DMS153 treated with DMSO at 0.1 percent for 48 hours (cell line): ENCODE results near the gene AGBL3.

Source experiments
- DNase-seq: peaks from one replicate; lab custom pipeline; 2025; ENCODE audit not compliant: unreplicated experiment; lab: John Stamatoyannopoulos, UW

Gene AGBL3

GRCh38 chr7:135147341-135147898 lies 161.1 kb downstream of the AGBL3 start:
- no peak for DNase-seq

DNA sequence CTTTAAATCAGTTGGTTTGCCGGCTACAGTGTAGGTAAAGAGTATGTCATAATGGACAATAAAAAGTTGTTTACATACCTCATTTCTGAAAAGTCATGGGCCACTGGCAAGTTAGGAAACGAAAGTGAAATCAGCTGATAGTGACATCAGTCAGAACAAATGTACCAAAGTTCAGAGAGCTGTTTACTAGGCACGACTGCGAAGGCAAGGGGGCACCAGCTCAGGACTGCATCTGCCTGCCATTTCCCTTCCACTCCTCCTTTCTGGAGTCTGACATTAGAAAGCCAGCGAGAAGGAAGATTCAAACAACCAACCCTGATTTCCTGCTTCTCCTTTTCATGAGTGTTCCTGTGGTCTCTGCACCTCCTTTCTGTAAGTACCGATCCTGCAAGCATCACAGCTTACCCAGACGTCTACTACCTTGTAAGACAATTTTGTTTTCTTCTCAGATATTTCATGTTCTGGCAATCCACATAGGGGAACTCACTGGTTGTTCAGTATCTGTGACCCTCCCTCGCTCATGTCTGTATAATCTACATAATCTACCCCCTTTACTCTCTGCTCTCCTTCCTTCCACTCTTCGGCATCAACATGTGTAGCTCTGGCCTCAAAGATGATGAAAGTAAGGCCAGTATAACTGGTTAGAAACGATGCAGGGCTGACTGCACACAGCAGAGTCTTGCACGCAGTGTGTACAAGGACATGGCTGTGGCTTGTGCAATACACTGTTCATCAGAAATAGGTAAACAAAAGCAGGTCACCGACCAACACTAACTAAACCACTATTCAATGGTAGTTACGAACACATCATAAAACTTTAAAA lies 161.8 kb downstream of the AGBL3 start, which contains the start of gene TMEM140:
Gene TMEM140 (plus strand): TSS at position 174 of the 823 bp plus-strand sequence. CDS start 16,370 bp downstream, outside the sequence.
- no peak for DNase-seq

DNA sequence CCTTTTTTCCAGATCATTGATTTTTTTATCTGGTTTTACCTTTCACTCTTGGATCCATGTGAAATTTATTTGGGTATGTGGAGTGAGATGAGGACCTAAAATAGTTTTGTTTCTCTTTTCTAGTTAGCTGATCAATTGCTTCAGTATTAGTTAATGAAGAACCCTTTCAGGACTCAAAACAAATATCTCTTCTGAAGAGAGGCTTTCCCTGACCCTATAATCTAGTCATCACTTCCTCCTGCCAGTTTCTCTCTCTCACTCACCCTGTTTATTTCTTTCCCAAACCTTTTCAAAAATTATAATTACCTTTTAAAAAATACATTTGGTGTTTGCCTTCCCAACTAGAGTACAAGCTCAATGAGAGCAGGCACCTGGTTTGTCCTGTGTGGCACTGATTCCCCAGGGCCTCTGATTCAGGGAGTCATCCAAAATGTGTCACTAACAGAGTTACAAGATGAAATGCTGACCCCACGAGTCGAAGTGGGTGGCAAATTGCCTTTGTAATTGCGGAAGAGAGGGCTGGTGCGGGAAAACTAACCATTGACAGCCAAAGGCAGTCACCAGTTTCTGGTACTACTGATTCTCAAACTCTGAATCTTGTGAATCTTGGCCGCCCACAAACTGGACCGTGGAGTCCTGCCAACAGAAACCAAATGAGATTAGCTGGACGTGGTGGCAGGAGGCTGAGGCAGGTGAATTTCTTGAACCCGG lies 163.9 kb downstream of the AGBL3 start:
- no peak for DNase-seq

DNA sequence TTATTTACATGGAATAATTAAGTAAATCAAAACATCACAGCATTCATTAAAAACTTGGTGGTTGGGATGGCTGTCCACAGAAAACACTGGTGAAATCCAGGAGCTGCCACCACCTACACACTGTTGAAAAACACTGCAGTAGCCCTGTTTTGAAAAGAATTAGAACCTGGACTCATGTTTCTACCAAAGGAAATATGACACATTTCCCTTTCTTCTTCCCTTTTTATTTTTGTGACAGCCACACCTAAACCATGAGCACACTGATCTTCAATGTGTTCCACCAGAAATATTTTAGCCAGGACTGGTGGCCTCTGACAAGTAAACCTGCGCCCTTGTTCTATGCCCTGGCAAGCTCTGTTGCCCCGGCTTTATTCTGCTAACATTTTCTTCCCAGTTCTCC lies 164.8 kb downstream of the AGBL3 start:
- DNase-seq = no peak

GRCh38 chr7:135151533-135151932 lies 165.2 kb downstream of the AGBL3 start:
- DNase-seq = no peak

DNA sequence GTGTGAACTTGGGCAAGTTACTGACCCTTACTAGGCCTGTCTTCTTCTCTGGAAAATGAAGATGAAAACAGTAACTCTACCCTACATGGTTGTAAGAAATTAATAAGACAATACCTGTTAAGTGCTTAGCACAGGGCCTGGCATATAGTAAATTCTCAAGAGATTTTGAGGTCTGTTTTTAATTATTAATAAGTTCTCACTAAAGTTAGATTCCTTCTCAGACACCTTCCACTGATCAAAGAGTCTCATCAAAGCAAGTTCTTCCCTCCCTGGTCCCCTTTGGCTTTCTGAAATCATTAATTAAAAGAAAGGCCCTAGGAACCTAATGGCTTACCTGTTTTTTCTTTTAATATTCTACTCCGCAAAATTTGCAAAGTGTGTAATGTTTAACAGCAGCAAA lies 166.1 kb downstream of the AGBL3 start:
- no peak for DNase-seq

DNA sequence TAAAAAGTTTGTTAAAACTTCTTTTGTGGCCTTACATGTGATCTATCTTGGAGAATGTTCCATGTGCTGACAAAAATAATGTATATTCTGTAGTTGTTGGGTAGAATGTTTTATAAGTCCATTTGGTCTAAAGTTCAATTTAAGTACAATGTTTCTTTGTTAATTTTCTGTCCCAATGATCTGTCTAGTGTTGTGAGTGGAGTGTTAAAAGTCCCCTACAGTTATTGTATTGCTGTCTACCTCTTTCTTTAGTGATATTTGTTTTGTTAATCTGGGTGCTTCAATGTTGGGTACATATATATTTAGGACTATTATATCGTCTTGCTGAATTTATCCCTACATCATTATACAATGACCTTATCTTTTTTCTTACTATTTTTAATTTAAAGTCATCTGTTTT lies 168.4 kb downstream of the AGBL3 start:
- DNase-seq = no peak

- DNase-seq = no peak
Measured at GRCh38 chr7:135156290-135156689, 170.0 kb downstream of the AGBL3 start.

- DNase-seq = no peak
Measured at GRCh38 chr7:135158141-135158655, 171.9 kb downstream of the AGBL3 start.

- DNase-seq = no peak
Measured at GRCh38 chr7:135158874-135159273, 172.6 kb downstream of the AGBL3 start.

DNA sequence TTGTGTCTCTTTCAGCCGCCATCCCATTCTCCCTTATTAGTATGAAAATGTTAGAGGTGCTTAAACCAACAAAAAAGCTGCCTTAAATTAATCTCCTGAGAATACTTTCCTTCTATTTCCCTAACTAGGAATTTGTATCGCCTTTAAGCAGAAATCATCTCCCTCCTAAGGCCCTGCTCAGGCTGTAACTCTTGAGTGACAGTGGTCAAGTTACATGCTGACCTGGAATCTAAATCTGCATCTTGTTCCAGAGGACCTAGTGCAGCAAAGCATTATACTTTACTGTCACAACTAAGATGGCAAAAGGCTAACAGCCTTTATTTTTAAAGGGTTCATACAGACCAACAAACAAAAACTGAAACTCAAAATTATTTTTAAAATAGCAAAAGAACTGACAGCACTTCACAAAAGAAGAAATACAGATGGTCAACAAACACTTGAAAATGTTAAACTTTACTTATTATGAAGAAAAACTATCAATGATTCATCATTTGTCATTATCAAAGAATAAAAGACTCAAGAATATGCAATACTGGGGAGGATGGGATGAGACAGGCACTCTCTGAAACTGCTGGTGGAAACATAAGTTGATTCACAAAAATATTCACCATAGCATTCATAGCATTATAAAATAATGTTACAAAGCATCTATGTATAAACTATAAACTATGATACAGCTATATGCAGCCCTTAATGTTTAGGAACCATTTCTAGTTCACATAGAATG lies 173.2 kb downstream of the AGBL3 start:
- DNase-seq = no peak

DNA sequence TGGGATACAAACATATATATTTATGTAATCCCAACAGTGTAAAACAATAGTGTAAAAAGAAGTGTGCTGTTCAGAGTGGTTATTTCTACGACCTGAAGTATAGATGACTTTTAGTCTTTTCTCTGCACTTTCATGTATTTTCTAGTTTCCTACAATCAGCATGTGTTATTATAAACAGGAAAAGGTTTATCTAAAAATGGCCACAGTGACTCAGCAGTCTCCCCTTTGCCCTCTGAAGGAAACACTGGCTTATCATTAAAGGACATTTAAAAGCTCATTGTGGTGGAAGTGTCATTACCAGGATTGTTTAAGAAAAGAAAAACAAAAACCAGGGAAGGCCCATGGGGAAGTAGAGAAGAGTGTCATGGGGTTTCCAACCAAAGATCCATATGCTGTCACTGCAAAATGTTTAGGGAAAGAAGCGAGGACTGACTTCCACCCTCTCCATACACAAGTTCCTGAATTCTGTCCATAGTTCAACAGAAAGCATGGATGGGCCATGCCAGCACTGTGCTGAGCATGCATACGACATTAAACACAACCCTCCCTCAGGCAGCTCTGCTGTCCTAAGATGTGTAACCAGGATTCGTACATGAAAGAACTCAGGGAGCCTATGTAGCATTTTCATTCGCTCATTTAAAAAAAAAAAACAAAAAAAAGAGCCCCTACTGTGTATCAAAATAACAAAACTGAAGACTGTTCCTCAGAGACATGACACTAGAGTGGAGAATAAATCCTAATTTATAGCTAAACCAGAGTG lies 174.0 kb downstream of the AGBL3 start:
- DNase-seq = no peak

GRCh38 chr7:135160858-135161653 lies 174.7 kb downstream of the AGBL3 start:
- DNase-seq = no peak

- no peak for DNase-seq
Measured at GRCh38 chr7:135161669-135162068, 175.4 kb downstream of the AGBL3 start.

- DNase-seq = no peak
Measured at GRCh38 chr7:135162382-135163001, 176.2 kb downstream of the AGBL3 start.

DNA sequence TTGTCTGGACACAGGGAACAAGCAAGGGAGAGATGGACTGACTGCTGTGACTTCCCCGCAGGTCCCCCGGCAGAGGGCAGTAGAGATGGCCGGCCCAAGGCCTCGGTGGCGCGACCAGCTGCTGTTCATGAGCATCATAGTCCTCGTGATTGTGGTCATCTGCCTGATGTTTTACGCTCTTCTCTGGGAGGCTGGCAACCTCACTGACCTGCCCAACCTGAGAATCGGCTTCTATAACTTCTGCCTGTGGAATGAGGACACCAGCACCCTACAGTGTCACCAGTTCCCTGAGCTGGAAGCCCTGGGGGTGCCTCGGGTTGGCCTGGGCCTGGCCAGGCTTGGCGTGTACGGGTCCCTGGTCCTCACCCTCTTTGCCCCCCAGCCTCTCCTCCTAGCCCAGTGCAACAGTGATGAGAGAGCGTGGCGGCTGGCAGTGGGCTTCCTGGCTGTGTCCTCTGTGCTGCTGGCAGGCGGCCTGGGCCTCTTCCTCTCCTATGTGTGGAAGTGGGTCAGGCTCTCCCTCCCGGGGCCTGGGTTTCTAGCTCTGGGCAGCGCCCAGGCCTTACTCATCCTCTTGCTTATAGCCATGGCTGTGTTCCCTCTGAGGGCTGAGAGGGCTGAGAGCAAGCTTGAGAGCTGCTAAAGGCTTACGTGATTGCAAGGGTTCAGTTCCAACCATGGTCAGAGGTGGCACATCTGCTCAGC lies 178.2 kb downstream of the AGBL3 start:
- no peak for DNase-seq

GRCh38 chr7:135165862-135166261 lies 179.6 kb downstream of the AGBL3 start:
- DNase-seq = no peak

- no peak for DNase-seq
Measured at GRCh38 chr7:135166338-135166990, 180.2 kb downstream of the AGBL3 start.
